HepG2 (cell line): ENCODE measurements around the gene CSNK1D. TPM values are rescaled to one million over a fixed set of nuclear protein-coding genes. Genes with fewer than 3 reads are reported as not detected.
A peak's percentile ranks its signal among the peaks of the same experiment; 100 is the strongest.

Experiments
- ELF4 ChIP-seq: sonication (generic); formaldehyde crosslinking; IDR thresholded peaks from 2 replicates; pipeline ENCODE4 v1.5.0; 2020; ENCODE audit warnings: missing genetic modification reagents, mild to moderate bottlenecking, moderate library complexity, borderline replicate concordance
- GMEB2 ChIP-seq: IDR thresholded peaks from 2 replicates; pipeline ENCODE4 v1.6.1; 2016; ENCODE audit warnings: missing biosample characterization, missing genetic modification reagents, low read depth
- GPN1 ChIP-seq: sonication (generic); formaldehyde crosslinking; IDR thresholded peaks from 2 replicates; pipeline ENCODE4 v1.5.1; 2020; ENCODE audit warnings: missing genetic modification reagents, borderline replicate concordance
- HOXD1 ChIP-seq: sonication (generic); formaldehyde crosslinking; IDR thresholded peaks from 2 replicates; pipeline ENCODE4 v1.5.0; 2020; ENCODE audit warnings: missing genetic modification reagents
- MTA1 ChIP-seq: sonication (generic); formaldehyde crosslinking; IDR thresholded peaks from 2 replicates; pipeline ENCODE4 v1.4.0; 2020; ENCODE audit warnings: missing genetic modification reagents, mild to moderate bottlenecking, borderline replicate concordance
- NFKB2 ChIP-seq: sonication (generic); formaldehyde crosslinking; IDR thresholded peaks from 2 replicates; pipeline ENCODE4 v1.4.0; 2020; ENCODE audit warnings: missing genetic modification reagents, borderline replicate concordance
- NR2C2 ChIP-seq: sonication (generic); formaldehyde crosslinking; IDR thresholded peaks from 2 replicates; pipeline ENCODE4 v1.4.0; 2020; ENCODE audit warnings: missing genetic modification reagents, mild to moderate bottlenecking, moderate library complexity, borderline replicate concordance
- POLR2G ChIP-seq: fragments of 200-400 bp; formaldehyde crosslinking; IDR thresholded peaks from 2 replicates; pipeline ENCODE4 v1.6.1; 2018; ENCODE audit warnings: mild to moderate bottlenecking, low read depth, low read length, moderate library complexity
- RBAK ChIP-seq: sonication (generic); formaldehyde crosslinking; IDR thresholded peaks from 2 replicates; pipeline ENCODE4 v1.5.1; 2020; ENCODE audit warnings: mild to moderate bottlenecking, missing genetic modification reagents
- SOX5 ChIP-seq: IDR thresholded peaks from 2 replicates; pipeline ENCODE4 v1.6.1; 2016; ENCODE audit warnings: borderline replicate concordance
- SYNCRIP ChIP-seq: fragments of 200-400 bp; formaldehyde crosslinking; IDR thresholded peaks from 2 replicates; pipeline ENCODE4 v1.6.1; 2018; ENCODE audit warnings: mild to moderate bottlenecking, low read depth, low read length; ENCODE audit not compliant: insufficient read depth
- ZFAT ChIP-seq: sonication (generic); formaldehyde crosslinking; conservative IDR thresholded peaks from 2 replicates; pipeline ENCODE4 v1.8.1; 2023; ENCODE audit warnings: missing genetic modification reagents, inconsistent platforms
- ZFX ChIP-seq: sonication (generic); formaldehyde crosslinking; IDR thresholded peaks from 2 replicates; pipeline ENCODE4 v1.4.0; 2020; ENCODE audit warnings: mild to moderate bottlenecking, low read depth, missing genetic modification reagents, moderate library complexity
- ZNF24 ChIP-seq: fragments of 450-650 bp; IDR thresholded peaks from 2 replicates; pipeline ENCODE4 v1.6.1; 2017; ENCODE audit warnings: antibody characterized with exemption, mild to moderate bottlenecking
- ZNF292 ChIP-seq: sonication (generic); formaldehyde crosslinking; IDR thresholded peaks from 2 replicates; pipeline ENCODE4 v1.8.1; 2022; ENCODE audit warnings: mild to moderate bottlenecking, low read depth, missing genetic modification reagents, borderline replicate concordance
- ZNF350 ChIP-seq: sonication (generic); formaldehyde crosslinking; IDR thresholded peaks from 2 replicates; pipeline ENCODE4 v1.4.0; 2020; ENCODE audit warnings: mild to moderate bottlenecking, low read depth, missing genetic modification reagents, borderline replicate concordance
- ZNF407 ChIP-seq: sonication (generic); formaldehyde crosslinking; IDR thresholded peaks from one replicate; pipeline ENCODE4 v1.5.1; 2020; ENCODE audit warnings: mild to moderate bottlenecking, missing genetic modification reagents; ENCODE audit errors: not compliant biosample characterization
- ZNF550 ChIP-seq: sonication (generic); formaldehyde crosslinking; IDR thresholded peaks from 2 replicates; pipeline ENCODE4 v1.4.0; 2020; ENCODE audit warnings: mild to moderate bottlenecking, missing genetic modification reagents, borderline replicate concordance
- ZNF619 ChIP-seq: sonication (generic); formaldehyde crosslinking; IDR thresholded peaks from 2 replicates; pipeline ENCODE4 v1.4.0; 2020; ENCODE audit warnings: mild to moderate bottlenecking, missing genetic modification reagents
- ZNF761 ChIP-seq: sonication (generic); formaldehyde crosslinking; conservative IDR thresholded peaks from 2 replicates; pipeline ENCODE4 v1.4.0; 2020; ENCODE audit warnings: mild to moderate bottlenecking, missing genetic modification reagents
- polyA plus RNA-seq, 8 experiments: library from polyadenylated mRNA; depleted of rRNA in 3 of 8; stranded (reverse) in 7 of 8; unstranded in 1 of 8; fragments of >200 nt; fragmentation: Illumina TruSeq in 4 of 8; extraction: Trizol in 4 of 8; gene quantifications; 2 replicates each; pipeline versions ENCODE4 v1.2.1 to v1.2.3, GENCODE V29; 2011 to 2016; ENCODE audit warnings: low read depth in 4 of 8, missing spikeins in 1 of 8, mixed read lengths in 1 of 8; ENCODE audit not compliant: insufficient read depth in 1 of 8
- total RNA-seq, 5 experiments: library from RNA; depleted of rRNA; stranded (reverse); fragments of >200 nt; fragmentation: Illumina TruSeq; extraction: Trizol; gene quantifications; 2 replicates each; pipeline ENCODE4 v1.2.3, GENCODE V29; 2016; ENCODE audit warnings: low read depth in 1 of 5

CSNK1D gene
- total and polyA plus RNA-seq, 2 of the 13 experiments (the other 11 are each of a cell fraction or from before 2014, with no cell fraction given) = 31.5 to 128 TPM

GRCh38 chr17:82231562-82232321 is 41.8 kb downstream of the CSNK1D start (continued):
- TF ChIP-seq ZNF619 (CRISPR knock-in tag) (peak; percentile 19; the same call in 1 of the 2 replicates), POLR2G (peak; percentile 71), NFKB2 (CRISPR knock-in tag) (peak; percentile 94; the same call in 1 of the 2 replicates), GPN1 (CRISPR knock-in tag) (0 out of 2 replicates have a peak, but pooled peaks have one; percentile 45), NR2C2 (CRISPR knock-in tag) (peak; percentile 79), ZFAT (CRISPR knock-in tag) (no peak; the same call in 1 of the 2 replicates), RBAK (no peak), ZFX (CRISPR knock-in tag) (peak; percentile 91), ZNF292 (CRISPR knock-in tag) (peak; percentile 50), SYNCRIP (no peak), SOX5 (CRISPR knock-in tag) (peak; percentile 75; the same call in 1 of the 2 replicates), GMEB2 (CRISPR knock-in tag) (no peak; the same call in 1 of the 2 replicates), ZNF350 (CRISPR knock-in tag) (peak; percentile 85), ELF4 (CRISPR knock-in tag) (no peak), ZNF550 (CRISPR knock-in tag) (peak; percentile 68; the same call in 1 of the 2 replicates), ZNF761 (peak; percentile 77; the same call in 1 of the 2 replicates), ZNF407 (no peak), HOXD1 (CRISPR knock-in tag) (peak; percentile 79), ZNF24 (no peak), MTA1 (CRISPR knock-in tag) (peak; percentile 89)
